Smooth muscle cell (in vitro differentiated cells): Measurements from ENCODE around the gene ANAPC2. TPM values are rescaled to one million over a fixed set of nuclear protein-coding genes. Genes with fewer than 3 reads are reported as not detected.

Experiments
- DNase-seq: peaks from one replicate; lab custom pipeline; 2025; ENCODE audit not compliant: unreplicated experiment; lab: John Stamatoyannopoulos, UW
- H2AFZ ChIP-seq: fragments of 200-600 bp; sonication (generic); 2 replicates; pipeline ENCODE4 v1.6.0; 2016; ENCODE audit warnings: antibody characterized with exemption, low read depth, mild to moderate bottlenecking
- H3F3A ChIP-seq: fragments of 200-600 bp; sonication (generic); 2 replicates; pipeline ENCODE4 v1.6.0; 2017; ENCODE audit warnings: antibody characterized with exemption, low read depth
- H3K27ac ChIP-seq: fragments of 200-600 bp; sonication (generic); 2 replicates; pipeline ENCODE4 v1.5.1; 2016; ENCODE audit warnings: low read depth, mild to moderate bottlenecking
- H3K27me3 ChIP-seq: fragments of 200-600 bp; sonication (generic); 2 replicates; pipeline ENCODE4 v1.6.1; 2016; ENCODE audit warnings: low read depth, mild to moderate bottlenecking
- H3K36me3 ChIP-seq: fragments of 200-600 bp; sonication (generic); 2 replicates; pipeline ENCODE4 v1.5.1; 2016; ENCODE audit warnings: low read depth
- H3K4me1 ChIP-seq: fragments of 200-600 bp; sonication (generic); 2 replicates; pipeline ENCODE4 v1.5.1; 2016; ENCODE audit warnings: low read depth
- H3K4me2 ChIP-seq: fragments of 200-600 bp; sonication (generic); 2 replicates; pipeline ENCODE4 v1.6.0; 2016; ENCODE audit warnings: mild to moderate bottlenecking
- H3K4me3 ChIP-seq: fragments of 200-600 bp; sonication (generic); 2 replicates; pipeline ENCODE4 v1.5.1; 2016; ENCODE audit warnings: mild to moderate bottlenecking
- H3K79me2 ChIP-seq: fragments of 200-600 bp; sonication (generic); 2 replicates; pipeline ENCODE4 v1.6.0; 2016; ENCODE audit warnings: low read depth, mild to moderate bottlenecking
- H3K9ac ChIP-seq: fragments of 200-600 bp; sonication (generic); 2 replicates; pipeline ENCODE4 v1.6.0; 2016; ENCODE audit warnings: low read depth
- H3K9me3 ChIP-seq: fragments of 200-600 bp; sonication (generic); replicated peaks from 2 replicates; pipeline ENCODE4 v1.5.1; 2016; ENCODE audit warnings: low read depth
- H4K20me1 ChIP-seq: fragments of 200-600 bp; sonication (generic); 2 replicates; pipeline ENCODE4 v1.6.0; 2016; ENCODE audit warnings: low read depth
- CTCF ChIP-seq: fragments of 200-600 bp; sonication (generic); IDR thresholded peaks from 2 replicates; pipeline ENCODE4 v1.5.1; 2017; ENCODE audit warnings: borderline replicate concordance, mild to moderate bottlenecking, antibody characterized with exemption; ENCODE audit not compliant: insufficient read depth, poor library complexity, severe bottlenecking
- WGBS: methylation state at CpG from one replicate; pipeline ENCODE4 v1.1.7; 2016; ENCODE audit warnings: low lambda C conversion rate; 5-methylcytosine and 5-hydroxymethylcytosine counted together
- polyA plus RNA-seq: library from polyadenylated mRNA; unstranded; fragments of >200 nt; fragmentation: Nextera tagmentation; extraction: Ambion mirVana; gene quantifications from 2 replicates; pipeline ENCODE4 v1.2.1, GENCODE V29; 2016
- total RNA-seq: library from RNA; depleted of rRNA; stranded (reverse); fragments of >200 nt; gene quantifications from 2 replicates; pipeline ENCODE4 v1.2.3, GENCODE V29; 2014

The ANAPC2 gene
- total and polyA plus RNA-seq, 2 experiments from 2014 or later: 6.6 to 12.6 TPM

- no peaks in the 10 kb centered on the region for H4K20me1 ChIP-seq
- no peak for TF ChIP-seq CTCF
- no peaks in the 10 kb centered on the region for H3F3A ChIP-seq
- peaks cover 3% of the 10 kb centered on the region for H3K4me1 ChIP-seq
- no peak overlapping the region for H2AFZ ChIP-seq
- H3K4me2 ChIP-seq: peak overlapping the region; percentile 70
- peak overlapping the region; percentile 28 for H3K4me3 ChIP-seq
- peak overlapping the region; percentile 19 for H3K27ac ChIP-seq
- no peaks in the 10 kb centered on the region for H3K36me3 ChIP-seq
- peak; percentile 21 for DNase-seq
- H3K79me2 ChIP-seq: no peaks in the 10 kb centered on the region
- no peaks in the 10 kb centered on the region for H3K9me3 ChIP-seq
- no peaks in the 10 kb centered on the region for H3K27me3 ChIP-seq
- 52% methylated on average over 33 of the region's 36 CpGs for WGBS
- H3K9ac ChIP-seq: no peak overlapping the region
These were observed 29.2 kb upstream of the ANAPC2 start for GRCh38 chr9:137217276-137218211.

GRCh38 chr9:137216188-137216965, 28.0 kb upstream of the ANAPC2 start:
- H3K9me3 ChIP-seq: no peaks in the 10 kb centered on the region
- DNase-seq: no peak
- no peaks in the 10 kb centered on the region for H3K27me3 ChIP-seq
- no peak overlapping the region for H3K4me3 ChIP-seq
- H3K4me2 ChIP-seq: peak overlapping the region; percentile 70
- H3K27ac ChIP-seq: no peak overlapping the region
- H4K20me1 ChIP-seq: no peaks in the 10 kb centered on the region
- H3K79me2 ChIP-seq: no peaks in the 10 kb centered on the region
- no peaks in the 10 kb centered on the region for H3F3A ChIP-seq
- H3K36me3 ChIP-seq: no peaks in the 10 kb centered on the region
- H3K9ac ChIP-seq: no peak overlapping the region
- WGBS: 93% methylated on average over 25 of the region's 30 CpGs
- no peak for TF ChIP-seq CTCF
- H3K4me1 ChIP-seq: no peaks in the 10 kb centered on the region
- no peak overlapping the region for H2AFZ ChIP-seq

- no peak overlapping the region for H3K4me3 ChIP-seq
- no peaks in the 10 kb centered on the region for H3K9me3 ChIP-seq
- H3K4me2 ChIP-seq: no peak overlapping the region
- DNase-seq: no peak
- no peaks in the 10 kb centered on the region for H3K4me1 ChIP-seq
- H3K36me3 ChIP-seq: no peaks in the 10 kb centered on the region
- no peak overlapping the region for H3K9ac ChIP-seq
- no peak overlapping the region for H2AFZ ChIP-seq
- no peaks in the 10 kb centered on the region for H4K20me1 ChIP-seq
- H3F3A ChIP-seq: no peaks in the 10 kb centered on the region
- no peaks in the 10 kb centered on the region for H3K79me2 ChIP-seq
- H3K27me3 ChIP-seq: no peaks in the 10 kb centered on the region
- 97% methylated on average over 22 of the region's 22 CpGs for WGBS
- no peak for TF ChIP-seq CTCF
- H3K27ac ChIP-seq: no peak overlapping the region
These were observed 27.0 kb upstream of the ANAPC2 start for GRCh38 chr9:137215196-137215986.
